Fibroblast of lung (primary cell): ENCODE data around the gene PHF19. TPM values are rescaled to one million over a fixed set of nuclear protein-coding genes. Genes with fewer than 3 reads are reported as not detected.

ENCODE experiments used
- DNase-seq, 2 donors: peaks; one replicate each; pipeline versions ENCODE4 v3.0.0 to v3.0.0-alpha.2; 2010; ENCODE audit warnings: low read depth in 2 of 2
- H2AFZ ChIP-seq: 2 replicates; pipeline ENCODE4 v1.5.1; 2012; ENCODE audit warnings: low read length, control low read depth, inconsistent platforms
- H3K27ac ChIP-seq: 2 replicates; pipeline ENCODE4 v1.5.1; 2011; ENCODE audit warnings: low read length, control low read depth; ENCODE audit not compliant: insufficient read depth
- H3K27me3 ChIP-seq: 2 replicates; pipeline ENCODE4 v1.5.1; 2011; ENCODE audit warnings: mild to moderate bottlenecking, low read length; ENCODE audit not compliant: control insufficient read depth, insufficient read depth
- H3K36me3 ChIP-seq: 2 replicates; pipeline ENCODE4 v1.5.1; 2011; ENCODE audit warnings: low read length; ENCODE audit not compliant: control insufficient read depth, insufficient read depth
- H3K4me1 ChIP-seq: 2 replicates; pipeline ENCODE4 v1.5.1; 2011; ENCODE audit warnings: low read length; ENCODE audit not compliant: control insufficient read depth, insufficient read depth; ENCODE audit errors: extremely low read depth
- H3K4me2 ChIP-seq: 2 replicates; pipeline ENCODE4 v1.5.1; 2011; ENCODE audit warnings: low read length, control low read depth; ENCODE audit not compliant: insufficient read depth; ENCODE audit errors: extremely low read depth
- H3K4me3 ChIP-seq, 4 experiments: fragments of 200-600 bp in 1 of 4; sonication (generic) in 1 of 4; replicated peaks in 1 of 4; 2 replicates each; pipeline ENCODE4 v1.5.1; 2011 to 2016; ENCODE audit warnings: low read length in 4 of 4, low read depth in 3 of 4, mild to moderate bottlenecking in 3 of 4, control low read depth in 2 of 4, inconsistent platforms in 1 of 4, mixed read lengths in 1 of 4; ENCODE audit not compliant: insufficient read depth in 1 of 4; ENCODE audit errors: control extremely low read depth in 1 of 4
- H3K79me2 ChIP-seq: 2 replicates; pipeline ENCODE4 v1.5.1; 2012; ENCODE audit warnings: mild to moderate bottlenecking, low read length, inconsistent platforms; ENCODE audit not compliant: control insufficient read depth, insufficient read depth
- H3K9ac ChIP-seq: 2 replicates; pipeline ENCODE4 v1.5.1; 2011; ENCODE audit warnings: mild to moderate bottlenecking, low read length, control low read depth; ENCODE audit not compliant: insufficient read depth
- H3K9me3 ChIP-seq: 2 replicates; pipeline ENCODE4 v1.5.1; 2012; ENCODE audit warnings: low read depth, low read length; ENCODE audit not compliant: control insufficient read depth, insufficient read depth
- H4K20me1 ChIP-seq: 2 replicates; pipeline ENCODE4 v1.5.1; 2011; ENCODE audit warnings: low read length; ENCODE audit not compliant: control insufficient read depth, insufficient read depth; ENCODE audit errors: extremely low read depth
- EZH2 ChIP-seq: IDR thresholded peaks from 2 replicates; pipeline ENCODE4 v1.5.1; 2012; ENCODE audit warnings: low read length, control low read depth, mild to moderate bottlenecking; ENCODE audit errors: missing control alignments
- polyA plus RNA-seq, 2 donors: library from polyadenylated mRNA; depleted of rRNA in 1 of 2; stranded (reverse) in 1 of 2; unstranded in 1 of 2; fragments of >200 nt; gene quantifications; 2 replicates each; pipeline ENCODE4 v1.2.1, GENCODE V29; 2011 to 2012; ENCODE audit warnings: missing spikeins in 1 of 2
- total RNA-seq: library from RNA; depleted of rRNA; stranded (reverse); fragments of >200 nt; gene quantifications from 2 replicates; pipeline ENCODE4 v1.2.1, GENCODE V29; 2014
- TF ChIP-seq, protein P1 (sequence below), 2 donors: IDR thresholded peaks in 1 of 2; conservative IDR thresholded peaks in 1 of 2; 1 replicate in 1 of 2; 2 replicates in 1 of 2; pipeline ENCODE4 v1.5.1; 2011 to 2012; ENCODE audit warnings: low read length in 2 of 2, control low read depth in 1 of 2, inconsistent platforms in 1 of 2, low read depth in 1 of 2, mild to moderate bottlenecking in 1 of 2

Gene PHF19
- total and polyA plus RNA-seq, 2 donors (not counting 1 experiment from before 2014, with no cell fraction given), result 21.4 to 38.3 TPM

GRCh38 chr9:120901755-120902568, 25.0 kb upstream of the PHF19 start:
- no peak for DNase-seq
- Histone ChIP-seq H3K4me3 (no peak overlapping the region), H3K36me3 (no peaks in the 10 kb centered on the region), H3K79me2 (no peaks in the 10 kb centered on the region), H2AFZ (no peak overlapping the region), H3K27me3 (no peaks in the 10 kb centered on the region), H3K4me2 (no peak overlapping the region), H3K9me3 (no peaks in the 10 kb centered on the region), H3K9ac (no peak overlapping the region), H4K20me1 (no peaks in the 10 kb centered on the region), H3K27ac (no peak overlapping the region), H3K4me1 (no peaks in the 10 kb centered on the region)
- no peak for TF ChIP-seq EZH2
- TF ChIP-seq, protein P1, sequence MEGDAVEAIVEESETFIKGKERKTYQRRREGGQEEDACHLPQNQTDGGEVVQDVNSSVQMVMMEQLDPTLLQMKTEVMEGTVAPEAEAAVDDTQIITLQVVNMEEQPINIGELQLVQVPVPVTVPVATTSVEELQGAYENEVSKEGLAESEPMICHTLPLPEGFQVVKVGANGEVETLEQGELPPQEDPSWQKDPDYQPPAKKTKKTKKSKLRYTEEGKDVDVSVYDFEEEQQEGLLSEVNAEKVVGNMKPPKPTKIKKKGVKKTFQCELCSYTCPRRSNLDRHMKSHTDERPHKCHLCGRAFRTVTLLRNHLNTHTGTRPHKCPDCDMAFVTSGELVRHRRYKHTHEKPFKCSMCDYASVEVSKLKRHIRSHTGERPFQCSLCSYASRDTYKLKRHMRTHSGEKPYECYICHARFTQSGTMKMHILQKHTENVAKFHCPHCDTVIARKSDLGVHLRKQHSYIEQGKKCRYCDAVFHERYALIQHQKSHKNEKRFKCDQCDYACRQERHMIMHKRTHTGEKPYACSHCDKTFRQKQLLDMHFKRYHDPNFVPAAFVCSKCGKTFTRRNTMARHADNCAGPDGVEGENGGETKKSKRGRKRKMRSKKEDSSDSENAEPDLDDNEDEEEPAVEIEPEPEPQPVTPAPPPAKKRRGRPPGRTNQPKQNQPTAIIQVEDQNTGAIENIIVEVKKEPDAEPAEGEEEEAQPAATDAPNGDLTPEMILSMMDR (conservative IDR thresholded peaks at IDR 0.05 in 1 of 2, IDR thresholded peaks at IDR 0.05 in 1 of 2; ENCODE audit: low read depth in 1 of 2, low read length in 2 of 2), result no peak

GRCh38 chr9:120900824-120901223, 23.8 kb upstream of the PHF19 start:
- no peaks in the 10 kb centered on the region for H4K20me1 ChIP-seq
- TF ChIP-seq, protein P1 (conservative IDR thresholded peaks at IDR 0.05 in 1 of 2, IDR thresholded peaks at IDR 0.05 in 1 of 2; ENCODE audit: low read depth in 1 of 2, low read length in 2 of 2), result no peak
- no peak for TF ChIP-seq EZH2
- no peak overlapping the region for H2AFZ ChIP-seq
- H3K9ac ChIP-seq, result no peak overlapping the region
- no peak overlapping the region for H3K4me3 ChIP-seq
- H3K79me2 ChIP-seq, result no peaks in the 10 kb centered on the region
- H3K36me3 ChIP-seq, result no peaks in the 10 kb centered on the region
- H3K27ac ChIP-seq, result no peak overlapping the region
- H3K4me1 ChIP-seq, result no peaks in the 10 kb centered on the region
- H3K9me3 ChIP-seq, result no peaks in the 10 kb centered on the region
- DNase-seq, result no peak
- no peaks in the 10 kb centered on the region for H3K27me3 ChIP-seq
- H3K4me2 ChIP-seq, result no peak overlapping the region

GRCh38 chr9:120899490-120900068, 22.6 kb upstream of the PHF19 start:
- Histone ChIP-seq H3K9me3 (no peaks in the 10 kb centered on the region), H4K20me1 (no peaks in the 10 kb centered on the region), H3K79me2 (no peaks in the 10 kb centered on the region), H2AFZ (no peak overlapping the region), H3K9ac (no peak overlapping the region), H3K4me1 (peaks cover 3% of the 10 kb centered on the region), H3K36me3 (no peaks in the 10 kb centered on the region), H3K27ac (no peak overlapping the region), H3K27me3 (no peaks in the 10 kb centered on the region), H3K4me2 (no peak overlapping the region), H3K4me3 (no peak overlapping the region)
- TF ChIP-seq, protein P1 (conservative IDR thresholded peaks at IDR 0.05 in 1 of 2, IDR thresholded peaks at IDR 0.05 in 1 of 2; ENCODE audit: low read depth in 1 of 2, low read length in 2 of 2), result no peak
- TF ChIP-seq EZH2, result no peak
- no peak for DNase-seq
